Activated CD8-positive, alpha-beta memory T cell treated with anti-CD3 and anti-CD28 coated beads, Interleukin-2, amount 50 U/mL, for 24 hours (primary cell): ENCODE results near the gene AHR.

Experiments
- DNase-seq: peaks from one replicate; pipeline ENCODE4 v3.0.0-alpha.2; 2020; ENCODE audit errors: extremely low read depth

Gene AHR

GRCh38 chr7:17304926-17305325 is 6.5 kb downstream of the AHR start:
- no peak for DNase-seq

- no peak for DNase-seq
Observed at GRCh38 chr7:17305387-17306171, 7.1 kb downstream of the AHR start.

- DNase-seq = no peak
Observed at GRCh38 chr7:17307000-17307399, 8.5 kb downstream of the AHR start.

GRCh38 chr7:17307558-17307957 is 9.1 kb downstream of the AHR start:
- no peak for DNase-seq

- DNase-seq = no peak
Observed at GRCh38 chr7:17307969-17308648, 9.7 kb downstream of the AHR start.

- no peak for DNase-seq
Observed at GRCh38 chr7:17311194-17311593, 12.7 kb downstream of the AHR start.

GRCh38 chr7:17311952-17312351 is 13.5 kb downstream of the AHR start:
- DNase-seq = no peak

- DNase-seq = no peak
Observed at GRCh38 chr7:17312641-17313040, 14.2 kb downstream of the AHR start.

- DNase-seq = no peak
Observed at GRCh38 chr7:17313194-17313593, 14.7 kb downstream of the AHR start.

GRCh38 chr7:17315974-17316373 is 17.5 kb downstream of the AHR start:
- no peak for DNase-seq

- DNase-seq = no peak
Observed at GRCh38 chr7:17318146-17318545, 19.7 kb downstream of the AHR start.

- DNase-seq = no peak
Observed at GRCh38 chr7:17319164-17320101, 21.0 kb downstream of the AHR start.

- DNase-seq = no peak
Observed at GRCh38 chr7:17320102-17320497, 21.6 kb downstream of the AHR start.

GRCh38 chr7:17320657-17321056 is 22.2 kb downstream of the AHR start:
- DNase-seq = no peak

GRCh38 chr7:17325364-17325763 is 26.9 kb downstream of the AHR start:
- DNase-seq = no peak

- DNase-seq = no peak
Observed at GRCh38 chr7:17326378-17326777, 27.9 kb downstream of the AHR start.

- no peak for DNase-seq
Observed at GRCh38 chr7:17328641-17329040, 30.2 kb downstream of the AHR start.

GRCh38 chr7:17329440-17329839 is 31.0 kb downstream of the AHR start:
- DNase-seq = no peak

GRCh38 chr7:17331891-17332501 is 33.5 kb downstream of the AHR start:
- no peak for DNase-seq

- no peak for DNase-seq
Observed at GRCh38 chr7:17333221-17333620, 34.8 kb downstream of the AHR start.

- DNase-seq = no peak
Observed at GRCh38 chr7:17336168-17336567, 37.7 kb downstream of the AHR start.

- no peak for DNase-seq
Observed at GRCh38 chr7:17339139-17339538, 40.7 kb downstream of the AHR start.
